Smooth muscle cell of the brain vasculature (primary cell): Measurements from ENCODE around the gene TMSB15C.

Experiments used
- DNase-seq: peaks from one replicate; pipeline ENCODE4 v3.0.0-alpha.2; 2012; ENCODE audit warnings: low read depth, low spot score

TMSB15C gene

DNA sequence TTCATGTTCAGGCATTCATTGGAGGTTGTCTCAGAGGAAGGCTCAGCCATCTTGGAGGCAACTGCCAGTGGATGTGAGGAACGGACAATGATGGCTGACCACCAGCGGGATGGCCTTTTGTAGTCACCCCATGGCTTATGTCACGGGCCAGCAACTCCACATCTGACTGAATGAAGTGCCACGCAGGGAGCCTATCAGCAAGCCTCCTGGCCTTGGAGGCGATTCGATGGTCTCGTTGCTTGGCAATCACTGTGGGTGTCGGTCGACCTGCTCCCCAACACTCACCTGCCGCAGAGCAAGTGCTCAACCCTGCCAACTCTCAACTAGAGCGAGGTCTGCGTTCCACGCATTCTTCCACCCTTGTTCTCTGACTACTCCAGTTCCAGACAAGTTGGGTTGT lies 28.9 kb downstream of the TMSB15C start:
- no peak for DNase-seq

DNA sequence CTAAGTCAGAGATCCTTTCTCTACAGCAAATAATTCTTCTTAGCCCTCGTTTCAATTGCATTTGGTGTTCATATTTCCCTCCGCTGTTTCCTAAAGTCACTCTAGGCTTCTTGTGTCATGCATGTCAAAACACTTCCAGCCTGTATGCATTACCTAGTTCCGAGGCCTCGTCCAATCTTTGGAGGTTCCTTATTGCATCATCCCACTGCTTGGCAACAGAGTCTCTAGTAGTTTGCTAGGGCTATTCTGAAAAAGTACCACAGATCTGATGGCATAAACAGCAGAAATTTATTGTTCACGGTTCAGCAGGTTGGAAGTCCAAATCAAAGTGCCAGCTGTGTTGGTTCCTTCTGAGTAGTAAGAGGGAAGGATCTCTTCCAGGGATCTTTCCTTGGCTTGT lies 30.4 kb downstream of the TMSB15C start:
- no peak for DNase-seq

- no peak for DNase-seq
Measured at GRCh38 chrX:104041003-104041402, 35.0 kb downstream of the TMSB15C start.

DNA sequence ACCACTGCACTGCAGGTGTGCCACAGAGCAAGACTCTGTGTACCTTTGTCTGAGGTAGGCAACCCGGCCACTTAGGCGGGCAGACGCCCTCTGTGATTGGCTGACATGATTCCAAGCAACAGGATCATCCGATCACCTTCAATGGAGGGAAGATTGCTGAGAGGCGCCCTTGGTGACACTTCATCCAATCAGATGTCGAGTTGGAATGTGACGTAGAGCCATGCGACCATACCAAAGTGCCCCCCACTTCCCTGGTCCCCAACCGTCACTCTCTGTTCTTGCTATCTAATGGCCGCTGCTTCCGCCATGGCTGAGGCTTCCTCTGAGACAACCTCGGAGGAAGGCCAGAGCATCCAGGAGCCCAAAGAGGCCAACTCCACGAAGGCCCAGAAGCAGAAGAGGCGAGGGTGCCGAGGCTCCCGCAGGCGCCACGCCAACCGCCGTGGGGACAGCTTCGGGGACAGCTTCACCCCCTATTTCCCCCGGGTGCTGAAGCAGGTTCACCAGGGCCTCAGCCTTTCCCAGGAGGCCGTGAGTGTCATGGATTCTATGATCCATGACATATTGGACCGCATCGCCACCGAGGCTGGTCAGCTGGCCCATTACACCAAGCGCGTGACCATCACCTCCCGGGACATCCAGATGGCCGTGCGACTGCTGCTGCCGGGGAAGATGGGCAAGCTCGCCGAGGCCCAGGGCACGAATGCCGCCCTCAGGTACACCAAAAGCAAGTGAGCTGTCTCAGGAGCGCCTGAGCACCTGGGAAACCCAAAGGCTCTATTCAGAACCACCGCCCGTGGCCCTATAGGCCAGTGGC lies 36.1 kb downstream of the TMSB15C start, which contains the start of gene H2BW2:
H2BW2 (plus strand) TSS at position 268 of the 817 bp plus-strand sequence; CDS start at position 307, 39 bp downstream.
- DNase-seq = no peak
